ENCODE data around the gene KCNIP3.
"Not testable (repeated sequence)": the region's sequence is repeated elsewhere in the genome, so short reads cannot be mapped to it uniquely, and the experiment has no call there.

KCNIP3 gene

DNA sequence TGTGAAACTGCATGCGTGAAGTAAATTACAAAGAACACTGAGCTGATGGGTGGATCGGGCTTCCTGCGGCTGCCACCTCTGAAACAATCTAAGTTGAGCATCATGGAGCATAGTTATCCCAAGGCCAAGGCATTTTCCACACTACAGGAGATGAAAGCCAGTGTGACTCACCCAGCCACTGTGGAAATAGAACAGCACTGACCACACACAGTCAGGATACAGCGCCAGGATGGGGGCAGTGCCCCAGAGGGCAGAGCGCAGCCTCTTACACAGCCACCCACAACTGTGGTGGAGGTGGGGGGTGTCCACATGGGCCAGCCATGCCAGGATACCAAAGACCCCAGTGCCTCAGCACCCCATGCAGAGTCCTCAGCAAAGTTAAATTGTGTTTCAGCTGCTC, 114.1 kb downstream of the KCNIP3 start:
- not testable (repeated sequence) for H3K9ac ChIP-seq (ENCODE audit: insufficient read length); H3K9me3 ChIP-seq (ENCODE audit: low read depth, low read length); H3K36me3 ChIP-seq (ENCODE audit: insufficient read depth, low read length); H3K27ac ChIP-seq; H3K4me3 ChIP-seq; DNase-seq (ENCODE audit: low read depth, low spot score)

DNA sequence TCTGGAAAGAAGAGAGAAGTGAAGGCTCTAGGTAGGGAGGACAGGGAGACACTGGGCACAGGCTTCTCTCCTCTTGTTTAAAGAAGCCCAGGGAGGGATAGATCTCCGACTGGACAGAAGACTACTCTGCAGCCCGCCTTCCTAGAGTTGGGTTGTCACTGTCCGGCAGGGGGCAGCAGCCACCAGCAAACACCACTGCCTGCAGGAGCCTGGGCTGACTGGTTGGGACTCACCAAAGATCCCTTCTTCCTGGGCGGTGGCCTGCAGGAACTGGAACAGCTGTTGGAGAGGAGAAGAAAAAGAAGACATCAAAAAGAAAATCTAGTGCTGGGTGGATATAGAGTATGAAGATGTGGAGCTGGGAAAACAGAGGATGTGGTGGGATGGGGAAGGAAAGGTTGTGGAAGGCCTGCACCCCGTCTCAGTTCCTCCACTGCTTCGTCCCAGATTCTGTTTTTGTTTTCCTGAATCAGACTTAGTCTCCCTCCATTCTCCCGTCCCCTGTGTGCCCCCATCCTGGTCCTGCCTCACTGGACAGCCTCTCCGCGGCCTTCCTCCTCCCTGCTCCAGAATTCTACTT, 117.0 kb downstream of the KCNIP3 start:
- H3K36me3 ChIP-seq (ENCODE audit: insufficient read depth, low read length); DNase-seq (ENCODE audit: low read depth, low spot score); H3K4me3 ChIP-seq; H3K27ac ChIP-seq; H3K9ac ChIP-seq (ENCODE audit: insufficient read length); H3K9me3 ChIP-seq (ENCODE audit: low read depth, low read length): not testable (repeated sequence)

- not testable (repeated sequence) for H3K27ac ChIP-seq; H3K36me3 ChIP-seq (ENCODE audit: insufficient read depth, low read length); DNase-seq (ENCODE audit: low read depth, low spot score); H3K9me3 ChIP-seq (ENCODE audit: low read depth, low read length); H3K9ac ChIP-seq (ENCODE audit: insufficient read length); H3K4me3 ChIP-seq
Measured at GRCh38 chr2:95415138-95415537, 118.0 kb downstream of the KCNIP3 start.

DNA sequence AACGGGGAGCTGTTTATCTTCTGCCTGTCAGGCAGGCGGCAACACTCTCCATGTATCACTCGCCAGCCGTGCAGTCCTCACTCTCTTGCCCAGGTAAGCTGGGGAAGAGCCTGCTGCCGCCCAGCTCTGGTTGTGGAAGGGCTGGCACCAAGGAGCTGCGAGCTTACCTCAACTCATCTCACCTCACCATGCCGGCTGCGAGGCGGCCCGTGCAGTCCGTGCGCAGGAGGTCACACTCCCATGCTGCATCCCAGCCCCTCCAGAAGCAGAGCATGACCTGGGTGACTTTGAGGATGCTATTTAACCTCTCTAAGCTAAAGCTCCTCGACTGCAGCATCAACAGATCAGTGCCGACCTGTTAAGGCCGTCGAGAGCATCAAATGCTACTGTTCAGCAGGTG, 118.4 kb downstream of the KCNIP3 start:
- not testable (repeated sequence) for H3K4me3 ChIP-seq; DNase-seq (ENCODE audit: low read depth, low spot score); H3K27ac ChIP-seq; H3K36me3 ChIP-seq (ENCODE audit: insufficient read depth, low read length); H3K9me3 ChIP-seq (ENCODE audit: low read depth, low read length); H3K9ac ChIP-seq (ENCODE audit: insufficient read length)

DNA sequence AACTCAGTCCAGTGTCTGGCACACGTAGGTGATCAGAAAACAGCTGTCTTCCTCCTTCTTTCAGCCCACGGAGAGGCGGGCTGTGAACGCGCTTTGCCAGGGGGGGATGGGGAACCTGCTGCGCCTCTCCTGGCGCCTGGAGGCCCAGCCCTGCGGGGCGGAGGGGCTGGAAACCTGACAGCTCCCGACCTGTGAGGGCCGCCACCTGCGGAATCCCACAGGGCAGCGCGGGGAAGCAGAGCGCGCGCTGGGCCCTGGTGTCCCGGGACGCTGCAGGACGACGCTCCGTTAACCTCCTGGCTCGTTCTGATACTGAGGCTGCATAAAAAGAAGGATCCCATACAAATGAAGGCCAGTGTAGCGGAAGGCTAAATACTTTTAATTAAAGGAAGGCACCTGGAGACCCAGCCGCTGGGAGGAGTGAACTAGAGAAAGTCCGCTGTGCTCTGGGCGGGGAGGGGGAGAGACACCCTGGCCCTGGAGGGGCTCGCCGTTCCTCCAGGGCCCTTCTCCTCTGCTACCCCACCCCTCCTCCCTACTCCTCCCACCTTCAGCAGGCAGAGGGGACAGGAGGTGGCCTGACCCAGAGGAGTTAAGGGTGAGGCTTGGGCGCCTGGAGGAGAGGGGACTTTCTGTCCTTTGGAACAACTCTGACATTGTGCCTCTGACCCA, 130.2 kb downstream of the KCNIP3 start:
- H3K9me3 ChIP-seq (ENCODE audit: low read depth, low read length); DNase-seq (ENCODE audit: low read depth, low spot score); H3K27ac ChIP-seq; H3K36me3 ChIP-seq (ENCODE audit: insufficient read depth, low read length); H3K9ac ChIP-seq (ENCODE audit: insufficient read length); H3K4me3 ChIP-seq: not testable (repeated sequence)

- DNase-seq (ENCODE audit: low read depth, low spot score); H3K4me3 ChIP-seq; H3K9me3 ChIP-seq (ENCODE audit: low read depth, low read length); H3K27ac ChIP-seq; H3K36me3 ChIP-seq (ENCODE audit: insufficient read depth, low read length); H3K9ac ChIP-seq (ENCODE audit: insufficient read length): not testable (repeated sequence)
Measured at GRCh38 chr2:95429748-95430467, 132.8 kb downstream of the KCNIP3 start.

DNA sequence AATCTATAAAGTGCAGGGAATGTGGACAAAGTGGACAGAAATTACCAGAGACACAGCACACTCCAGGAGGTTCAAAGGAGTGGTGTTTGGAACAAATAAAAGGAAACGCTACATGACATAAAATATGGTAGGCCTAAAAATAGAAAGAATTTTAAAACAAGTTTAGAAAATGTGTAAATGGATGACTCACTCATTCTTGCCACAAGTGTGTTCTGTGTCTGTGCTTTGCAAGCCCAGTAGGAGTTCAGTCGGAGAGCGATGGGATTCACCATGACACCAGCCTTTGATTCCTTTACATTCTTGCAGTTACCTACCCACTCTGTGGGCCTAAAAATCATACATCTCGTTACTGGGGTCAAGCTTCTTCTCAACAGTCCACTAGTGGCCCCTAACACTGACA, 136.2 kb downstream of the KCNIP3 start:
- H3K27ac ChIP-seq; H3K9ac ChIP-seq (ENCODE audit: insufficient read length); H3K9me3 ChIP-seq (ENCODE audit: low read depth, low read length); H3K36me3 ChIP-seq (ENCODE audit: insufficient read depth, low read length); H3K4me3 ChIP-seq; DNase-seq (ENCODE audit: low read depth, low spot score): not testable (repeated sequence)

GRCh38 chr2:95433973-95434372, 136.8 kb downstream of the KCNIP3 start:
- not testable (repeated sequence) for H3K9me3 ChIP-seq (ENCODE audit: low read depth, low read length); H3K9ac ChIP-seq (ENCODE audit: insufficient read length); H3K4me3 ChIP-seq; H3K27ac ChIP-seq; H3K36me3 ChIP-seq (ENCODE audit: insufficient read depth, low read length); DNase-seq (ENCODE audit: low read depth, low spot score)

- H3K4me3 ChIP-seq; H3K36me3 ChIP-seq (ENCODE audit: insufficient read depth, low read length); H3K9ac ChIP-seq (ENCODE audit: insufficient read length); H3K27ac ChIP-seq; DNase-seq (ENCODE audit: low read depth, low spot score); H3K9me3 ChIP-seq (ENCODE audit: low read depth, low read length): not testable (repeated sequence)
Measured at GRCh38 chr2:95434507-95435076, 137.4 kb downstream of the KCNIP3 start.

- not testable (repeated sequence) for H3K27ac ChIP-seq
Measured at GRCh38 chr2:95435162-95435871, 138.2 kb downstream of the KCNIP3 start.

More at GRCh38 chr2:95435162-95435871, 138.2 kb downstream of the KCNIP3 start:
- H3K4me3 ChIP-seq; DNase-seq (ENCODE audit: low read depth, low spot score); H3K9ac ChIP-seq (ENCODE audit: insufficient read length); H3K9me3 ChIP-seq (ENCODE audit: low read depth, low read length); H3K36me3 ChIP-seq (ENCODE audit: insufficient read depth, low read length): not testable (repeated sequence)
